Smooth muscle cell (in vitro differentiated cells): ENCODE measurements around the gene LOXHD1. TPM values are rescaled to one million over a fixed set of nuclear protein-coding genes. Genes with fewer than 3 reads are reported as not detected.

Experiments
- DNase-seq: peaks from one replicate; lab custom pipeline; 2025; ENCODE audit not compliant: unreplicated experiment; lab: John Stamatoyannopoulos, UW
- H2AFZ ChIP-seq: fragments of 200-600 bp; sonication (generic); 2 replicates; pipeline ENCODE4 v1.6.0; 2016; ENCODE audit warnings: antibody characterized with exemption, low read depth, mild to moderate bottlenecking
- H3F3A ChIP-seq: fragments of 200-600 bp; sonication (generic); 2 replicates; pipeline ENCODE4 v1.6.0; 2017; ENCODE audit warnings: antibody characterized with exemption, low read depth
- H3K27ac ChIP-seq: fragments of 200-600 bp; sonication (generic); 2 replicates; pipeline ENCODE4 v1.5.1; 2016; ENCODE audit warnings: low read depth, mild to moderate bottlenecking
- H3K27me3 ChIP-seq: fragments of 200-600 bp; sonication (generic); 2 replicates; pipeline ENCODE4 v1.6.1; 2016; ENCODE audit warnings: low read depth, mild to moderate bottlenecking
- H3K36me3 ChIP-seq: fragments of 200-600 bp; sonication (generic); 2 replicates; pipeline ENCODE4 v1.5.1; 2016; ENCODE audit warnings: low read depth
- H3K4me1 ChIP-seq: fragments of 200-600 bp; sonication (generic); 2 replicates; pipeline ENCODE4 v1.5.1; 2016; ENCODE audit warnings: low read depth
- H3K4me2 ChIP-seq: fragments of 200-600 bp; sonication (generic); 2 replicates; pipeline ENCODE4 v1.6.0; 2016; ENCODE audit warnings: mild to moderate bottlenecking
- H3K4me3 ChIP-seq: fragments of 200-600 bp; sonication (generic); 2 replicates; pipeline ENCODE4 v1.5.1; 2016; ENCODE audit warnings: mild to moderate bottlenecking
- H3K79me2 ChIP-seq: fragments of 200-600 bp; sonication (generic); 2 replicates; pipeline ENCODE4 v1.6.0; 2016; ENCODE audit warnings: low read depth, mild to moderate bottlenecking
- H3K9ac ChIP-seq: fragments of 200-600 bp; sonication (generic); 2 replicates; pipeline ENCODE4 v1.6.0; 2016; ENCODE audit warnings: low read depth
- H3K9me3 ChIP-seq: fragments of 200-600 bp; sonication (generic); replicated peaks from 2 replicates; pipeline ENCODE4 v1.5.1; 2016; ENCODE audit warnings: low read depth
- H4K20me1 ChIP-seq: fragments of 200-600 bp; sonication (generic); 2 replicates; pipeline ENCODE4 v1.6.0; 2016; ENCODE audit warnings: low read depth
- WGBS: methylation state at CpG from one replicate; pipeline ENCODE4 v1.1.7; 2016; ENCODE audit warnings: low lambda C conversion rate; 5-methylcytosine and 5-hydroxymethylcytosine counted together
- polyA plus RNA-seq: library from polyadenylated mRNA; unstranded; fragments of >200 nt; fragmentation: Nextera tagmentation; extraction: Ambion mirVana; gene quantifications from 2 replicates; pipeline ENCODE4 v1.2.1, GENCODE V29; 2016
- total RNA-seq: library from RNA; depleted of rRNA; stranded (reverse); fragments of >200 nt; gene quantifications from 2 replicates; pipeline ENCODE4 v1.2.3, GENCODE V29; 2014
- TF ChIP-seq, protein P1 (sequence below): fragments of 200-600 bp; sonication (generic); IDR thresholded peaks from 2 replicates; pipeline ENCODE4 v1.5.1; 2017; ENCODE audit warnings: borderline replicate concordance, mild to moderate bottlenecking, antibody characterized with exemption; ENCODE audit not compliant: insufficient read depth, poor library complexity, severe bottlenecking

Gene LOXHD1
- total and polyA plus RNA-seq, 2 experiments from 2014 or later, result not detected

DNA sequence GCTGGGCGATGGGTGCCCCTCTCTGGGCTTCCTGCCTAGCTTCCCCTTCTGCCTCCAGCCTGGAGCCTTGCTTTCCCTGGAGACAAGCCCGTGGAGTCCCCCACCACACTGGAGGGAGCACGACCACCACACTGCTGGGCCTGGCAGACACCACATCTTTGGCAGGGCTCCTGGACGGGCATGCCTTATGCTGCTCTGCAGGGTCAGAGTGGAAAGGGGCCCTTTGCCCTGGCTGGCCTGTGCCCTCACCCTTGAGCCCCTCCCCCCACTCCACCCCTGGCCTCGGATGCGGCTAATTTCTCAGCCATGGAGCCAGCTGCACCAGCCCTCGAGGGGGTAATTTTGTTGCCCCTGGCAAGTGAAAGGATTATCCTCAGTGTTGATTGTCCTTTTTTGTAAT is 194.5 kb downstream of the LOXHD1 start:
- TF ChIP-seq, protein P1, sequence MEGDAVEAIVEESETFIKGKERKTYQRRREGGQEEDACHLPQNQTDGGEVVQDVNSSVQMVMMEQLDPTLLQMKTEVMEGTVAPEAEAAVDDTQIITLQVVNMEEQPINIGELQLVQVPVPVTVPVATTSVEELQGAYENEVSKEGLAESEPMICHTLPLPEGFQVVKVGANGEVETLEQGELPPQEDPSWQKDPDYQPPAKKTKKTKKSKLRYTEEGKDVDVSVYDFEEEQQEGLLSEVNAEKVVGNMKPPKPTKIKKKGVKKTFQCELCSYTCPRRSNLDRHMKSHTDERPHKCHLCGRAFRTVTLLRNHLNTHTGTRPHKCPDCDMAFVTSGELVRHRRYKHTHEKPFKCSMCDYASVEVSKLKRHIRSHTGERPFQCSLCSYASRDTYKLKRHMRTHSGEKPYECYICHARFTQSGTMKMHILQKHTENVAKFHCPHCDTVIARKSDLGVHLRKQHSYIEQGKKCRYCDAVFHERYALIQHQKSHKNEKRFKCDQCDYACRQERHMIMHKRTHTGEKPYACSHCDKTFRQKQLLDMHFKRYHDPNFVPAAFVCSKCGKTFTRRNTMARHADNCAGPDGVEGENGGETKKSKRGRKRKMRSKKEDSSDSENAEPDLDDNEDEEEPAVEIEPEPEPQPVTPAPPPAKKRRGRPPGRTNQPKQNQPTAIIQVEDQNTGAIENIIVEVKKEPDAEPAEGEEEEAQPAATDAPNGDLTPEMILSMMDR, result no peak

DNA sequence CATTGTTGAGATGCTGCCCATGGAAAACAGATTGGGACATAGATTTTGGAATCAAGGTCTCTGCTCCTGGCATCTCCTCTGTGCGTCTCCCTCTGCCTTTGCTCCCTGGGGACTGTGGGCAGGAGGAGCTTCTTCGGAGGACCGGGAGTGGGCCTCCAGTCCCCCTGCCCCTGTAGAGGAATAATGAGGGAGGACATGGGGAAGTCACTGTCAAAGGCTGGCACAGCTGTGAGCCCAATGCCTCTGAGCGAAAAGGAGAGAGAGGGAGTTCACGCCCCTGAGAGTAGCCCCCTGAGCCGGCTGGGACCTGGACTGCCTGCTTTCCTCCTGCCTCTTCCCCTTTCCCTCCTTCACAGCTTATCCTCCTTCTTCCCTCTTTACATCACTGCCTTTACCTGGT is 195.0 kb downstream of the LOXHD1 start:
- H3K27me3 ChIP-seq, result peaks cover 7% of the 10 kb centered on the region
- no peak overlapping the region for H3K4me3 ChIP-seq
- no peaks in the 10 kb centered on the region for H3F3A ChIP-seq
- H3K4me1 ChIP-seq, result peaks cover 35% of the 10 kb centered on the region
- WGBS, result 91% methylated on average over 6 of the region's 6 CpGs
- no peaks in the 10 kb centered on the region for H3K9me3 ChIP-seq
- no peak overlapping the region for H2AFZ ChIP-seq
- no peak overlapping the region for H3K9ac ChIP-seq
- H3K27ac ChIP-seq, result no peak overlapping the region
- DNase-seq, result no peak
- no peaks in the 10 kb centered on the region for H3K79me2 ChIP-seq
- TF ChIP-seq, protein P1, result no peak
- H3K36me3 ChIP-seq, result no peaks in the 10 kb centered on the region
- no peaks in the 10 kb centered on the region for H4K20me1 ChIP-seq
- no peak overlapping the region for H3K4me2 ChIP-seq

More for the DNA sequence above, 194.5 kb downstream of the LOXHD1 start:
- H3K27me3 ChIP-seq, result peaks cover 7% of the 10 kb centered on the region
- DNase-seq, result no peak
- no peak overlapping the region for H3K4me3 ChIP-seq
- 77% methylated on average over 7 of the region's 7 CpGs for WGBS
- H3K36me3 ChIP-seq, result no peaks in the 10 kb centered on the region
- H3K4me1 ChIP-seq, result peaks cover 35% of the 10 kb centered on the region
- H3K9ac ChIP-seq, result no peak overlapping the region
- no peak overlapping the region for H3K4me2 ChIP-seq
- H3F3A ChIP-seq, result no peaks in the 10 kb centered on the region
- H2AFZ ChIP-seq, result no peak overlapping the region
- H3K27ac ChIP-seq, result no peak overlapping the region
- no peaks in the 10 kb centered on the region for H3K79me2 ChIP-seq
- no peaks in the 10 kb centered on the region for H3K9me3 ChIP-seq
- H4K20me1 ChIP-seq, result no peaks in the 10 kb centered on the region

DNA sequence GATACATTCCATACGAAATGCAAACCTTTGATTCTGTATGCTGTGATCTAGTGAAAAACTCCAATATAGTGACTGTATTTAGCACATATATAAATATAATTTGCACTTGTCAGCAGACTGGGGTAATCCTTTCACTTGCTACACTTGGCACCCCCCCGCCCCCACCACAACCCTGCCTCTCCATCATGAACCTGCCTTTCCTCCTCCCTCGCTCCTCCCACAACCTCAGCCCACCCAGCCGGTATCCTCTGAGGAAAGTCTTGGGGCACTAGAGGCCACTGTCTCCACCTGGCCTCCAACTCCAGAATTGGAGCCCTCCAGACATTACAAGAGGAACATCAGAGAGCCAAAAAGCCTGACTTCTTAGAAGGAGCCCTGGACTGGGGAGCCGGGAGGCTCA is 196.3 kb downstream of the LOXHD1 start:
- H3F3A ChIP-seq, result no peaks in the 10 kb centered on the region
- no peak overlapping the region for H3K4me3 ChIP-seq
- no peak overlapping the region for H3K27ac ChIP-seq
- H3K4me2 ChIP-seq, result no peak overlapping the region
- DNase-seq, result no peak
- no peaks in the 10 kb centered on the region for H3K36me3 ChIP-seq
- peaks cover 26% of the 10 kb centered on the region for H3K4me1 ChIP-seq
- H3K27me3 ChIP-seq, result peaks cover 7% of the 10 kb centered on the region
- no peaks in the 10 kb centered on the region for H4K20me1 ChIP-seq
- 79% methylated on average over 5 of the region's 5 CpGs for WGBS
- no peak overlapping the region for H3K9ac ChIP-seq
- H2AFZ ChIP-seq, result no peak overlapping the region
- no peaks in the 10 kb centered on the region for H3K9me3 ChIP-seq
- TF ChIP-seq, protein P1, result no peak
- no peaks in the 10 kb centered on the region for H3K79me2 ChIP-seq

- no peak overlapping the region for H2AFZ ChIP-seq
- TF ChIP-seq, protein P1, result no peak
These were observed 197.1 kb downstream of the LOXHD1 start for GRCh38 chr18:46459789-46460455.

More at GRCh38 chr18:46459789-46460455, 197.1 kb downstream of the LOXHD1 start:
- Histone ChIP-seq H3F3A (no peaks in the 10 kb centered on the region), H3K79me2 (no peaks in the 10 kb centered on the region), H3K4me2 (no peak overlapping the region), H3K9ac (no peak overlapping the region), H3K4me3 (no peak overlapping the region), H4K20me1 (no peaks in the 10 kb centered on the region), H3K36me3 (no peaks in the 10 kb centered on the region), H3K9me3 (no peaks in the 10 kb centered on the region), H3K27me3 (peaks cover 7% of the 10 kb centered on the region), H3K4me1 (peaks cover 18% of the 10 kb centered on the region), H3K27ac (no peak overlapping the region)
- WGBS, result 91% methylated on average over 19 of the region's 19 CpGs
- no peak for DNase-seq
